K562 (cell line): ENCODE data around the gene BRAT1. TPM values are rescaled to one million over a fixed set of nuclear protein-coding genes. Genes with fewer than 3 reads are reported as not detected.

Experiments
- ATAC-seq: fragments of 200-7000 bp; cut with Tn5 transposase; 3 replicates; pipeline ENCODE4 v1.9.1; 2020; ENCODE audit warnings: moderate library complexity
- BruUV-seq: library from RNA; stranded (reverse); fragments of 400-500 nt; replicated peaks from 2 replicates; lab custom pipeline; 2021; lab: Mats Ljungman, UMichigan
- CTCF ChIA-PET: fragments of 300-600 bp; formaldehyde crosslinking; extraction: SDS; loops from one replicate; lab custom pipeline; 2021; ENCODE audit warnings: low intra/inter-chr PET ratio; lab: Yijun Ruan, JAX
- POLR2A ChIA-PET: fragments of 300-600, 350-650 bp; sonication (Branson Sonifier 250); formaldehyde crosslinking; extraction: SDS; loops from one replicate; lab custom pipeline; 2021; ENCODE audit warnings: antibody characterized with exemption, inconsistent platforms; lab: Yijun Ruan, JAX
- DNase-seq, 4 experiments: peaks; one replicate each; pipeline versions ENCODE4 v3.0.0 to v3.0.0-alpha.2; 2011 to 2018; ENCODE audit warnings: low spot score in 3 of 4, mixed read lengths in 3 of 4; ENCODE audit errors: extremely low read depth in 1 of 4
- FAIRE-seq: peaks from 2 replicates; lab custom pipeline; 2011; peaks lifted over from hg19 to GRCh38; lab: Jason Lieb, UNC
- H2AFZ ChIP-seq: 2 replicates; pipeline ENCODE4 v1.6.0; 2011; ENCODE audit warnings: low read depth, low read length, control low read depth, inconsistent platforms
- H3K27ac ChIP-seq: fragments of 200-600 bp; 3 replicates; pipeline ENCODE4 v1.8.0; 2011; ENCODE audit warnings: low read depth, mild to moderate bottlenecking, control low read depth, inconsistent platforms, low read length, moderate library complexity, mixed read lengths; ENCODE audit errors: extremely low read depth
- H3K27me3 ChIP-seq, 2 experiments: fragments of 300-600 bp in 1 of 2; 2 replicates in 1 of 2; 3 replicates in 1 of 2; pipeline versions ENCODE4 v1.6.0 to v1.8.0; 2011; ENCODE audit warnings: inconsistent platforms in 2 of 2, low read length in 2 of 2, mild to moderate bottlenecking in 1 of 2, mixed read lengths in 1 of 2, moderate library complexity in 1 of 2; ENCODE audit not compliant: control insufficient read depth in 2 of 2, insufficient read depth in 2 of 2
- H3K36me3 ChIP-seq: fragments of 300-600 bp; 3 replicates; pipeline ENCODE4 v1.8.0; 2011; ENCODE audit warnings: mild to moderate bottlenecking, low read length, inconsistent platforms; ENCODE audit not compliant: control insufficient read depth, insufficient read depth
- H3K4me1 ChIP-seq, 2 experiments: fragments of 200-600 bp in 1 of 2; replicated peaks in 1 of 2; 2 replicates in 1 of 2; 3 replicates in 1 of 2; pipeline versions ENCODE4 v1.5.1 to v1.8.0; 2011; ENCODE audit warnings: inconsistent platforms in 2 of 2, low read length in 2 of 2, mild to moderate bottlenecking in 1 of 2, mixed read lengths in 1 of 2, moderate library complexity in 1 of 2; ENCODE audit not compliant: control insufficient read depth in 2 of 2, insufficient read depth in 2 of 2
- H3K4me2 ChIP-seq: 2 replicates; pipeline ENCODE4 v1.6.1; 2011; ENCODE audit warnings: low read length, control low read depth, inconsistent platforms, mixed read lengths; ENCODE audit not compliant: insufficient read depth
- H3K4me3 ChIP-seq: fragments of 200-600 bp; sonication (generic), shearing (Covaris generic); 2 replicates; pipeline ENCODE4 v1.5.1; 2016; ENCODE audit warnings: control low read depth, inconsistent platforms
- H3K79me2 ChIP-seq: fragments of 200-600 bp; 3 replicates; pipeline ENCODE4 v1.8.0; 2011; ENCODE audit warnings: low read length, inconsistent platforms; ENCODE audit not compliant: control insufficient read depth, insufficient read depth
- H3K9ac ChIP-seq, 2 experiments: 2 replicates each; pipeline versions ENCODE4 v1.6.0 to v1.6.1; 2011; ENCODE audit warnings: low read depth in 2 of 2, low read length in 2 of 2, control low read depth in 1 of 2, inconsistent platforms in 1 of 2, mild to moderate bottlenecking in 1 of 2, mixed read lengths in 1 of 2; ENCODE audit not compliant: insufficient read depth in 1 of 2
- H3K9me1 ChIP-seq: one replicate; pipeline ENCODE4 v1.6.0; 2011; ENCODE audit warnings: inconsistent platforms, mild to moderate bottlenecking, low read length, moderate library complexity; ENCODE audit not compliant: control insufficient read depth, insufficient read depth
- H3K9me3 ChIP-seq: replicated peaks from 2 replicates; pipeline ENCODE4 v1.5.1; 2011; ENCODE audit warnings: low read depth, low read length, inconsistent platforms; ENCODE audit not compliant: control insufficient read depth, insufficient read depth
- H4K20me1 ChIP-seq: replicated peaks from 2 replicates; pipeline ENCODE4 v1.6.1; 2011; ENCODE audit warnings: low read length, inconsistent platforms, mixed read lengths; ENCODE audit not compliant: control insufficient read depth, insufficient read depth
- EZH2 ChIP-seq: IDR thresholded peaks from 2 replicates; pipeline ENCODE4 v1.6.1; 2012; ENCODE audit warnings: low read depth, mild to moderate bottlenecking, inconsistent platforms, low read length, borderline replicate concordance
- FOSL1 ChIP-seq: fragments of 200-800 bp; sonication (Bioruptor generic); conservative IDR thresholded peaks from 2 replicates; pipeline ENCODE4 v1.6.1; 2016; ENCODE audit warnings: missing genetic modification characterization, missing compliant biosample characterization
- NR2C1 ChIP-seq, 2 experiments: fragments of 450-650 bp; IDR thresholded peaks; 2 replicates each; pipeline ENCODE4 v1.6.1; 2017; ENCODE audit warnings: mild to moderate bottlenecking in 2 of 2, antibody characterized with exemption in 1 of 2, inconsistent platforms in 1 of 2, missing compliant biosample characterization in 1 of 2, missing genetic modification characterization in 1 of 2
- WGBS: fragments of 100-300 bp; shearing (Covaris generic); methylation state at CpG from one replicate; pipeline ENCODE4 v1.1.6; 2016; ENCODE audit warnings: low coverage, mixed read lengths; ENCODE audit not compliant: insufficient coverage; ENCODE audit errors: missing lambda C conversion rate; 5-methylcytosine and 5-hydroxymethylcytosine counted together
- in situ Hi-C: fragments of 300-500 bp; cut with MboI; formaldehyde crosslinking; loops from 4 replicates; pipeline ENCODE4 v1.15.0; 2018; ENCODE audit warnings: inconsistent platforms, mixed read lengths
- intact Hi-C: fragments of 100-400 bp; cut with micrococcal nuclease; formaldehyde crosslinking; loops from 2 replicates; pipeline ENCODE4 v1.14.2; 2022
- polyA plus RNA-seq, 8 experiments: library from polyadenylated mRNA; depleted of rRNA in 4 of 8; stranded (reverse) in 5 of 8; unstranded in 3 of 8; fragments of >200 nt; fragmentation: Nextera tagmentation in 2 of 8; fragmentation: Illumina TruSeq in 1 of 8; extraction: Ambion mirVana in 2 of 8; extraction: Trizol in 1 of 8; gene quantifications; 2 replicates each; pipeline versions ENCODE4 v1.2.1 to v1.2.3, GENCODE V29; 2011 to 2014; ENCODE audit warnings: inconsistent platforms in 1 of 8, missing spikeins in 1 of 8
- total RNA-seq, 7 experiments: library from RNA; depleted of rRNA in 6 of 7; stranded (reverse); fragments of >200 nt in 6 of 7; fragmentation: Illumina TruSeq in 2 of 7; extraction: Trizol in 2 of 7; gene quantifications; 2 replicates each; pipeline versions ENCODE4 v1.2.1 to v1.2.3, GENCODE V29; 2011 to 2021; ENCODE audit warnings: low replicate concordance in 1 of 7
- TF ChIP-seq, protein P1 (sequence below): sonication (generic); formaldehyde crosslinking; IDR thresholded peaks from 2 replicates; pipeline ENCODE4 v1.8.1; 2023; ENCODE audit warnings: mild to moderate bottlenecking, missing genetic modification reagents
- TF ChIP-seq, protein P2 (sequence below), 2 experiments: fragments of 450-650 bp in 1 of 2; sonication (generic) in 1 of 2; formaldehyde crosslinking in 1 of 2; IDR thresholded peaks in 1 of 2; conservative IDR thresholded peaks in 1 of 2; 2 replicates each; pipeline versions ENCODE4 v1.6.1 to v1.8.1; 2016 to 2023; ENCODE audit warnings: mild to moderate bottlenecking in 2 of 2, moderate library complexity in 2 of 2, inconsistent platforms in 1 of 2, missing genetic modification reagents in 1 of 2

Gene BRAT1
- total and polyA plus RNA-seq, 9 of the 15 experiments (the other 6 are each of a cell fraction or from before 2014, with no cell fraction given) = 0.13 to 49.6 (median 10.5) TPM

- no peak overlapping the region for H3K27ac ChIP-seq
- no peak overlapping the region for H3K4me2 ChIP-seq
- DNase-seq (peak in 1 of 4 experiments; percentile 1), ATAC-seq (no peak), FAIRE-seq (no peak)
- no peak overlapping the region for H2AFZ ChIP-seq
- H3K9me1 ChIP-seq = no peaks in the 10 kb centered on the region
- no peak overlapping the region for H3K4me3 ChIP-seq
- H3K27me3 ChIP-seq = no peaks in the 10 kb centered on the region
- in situ Hi-C loops = no loop called here
- peaks cover 7 to 26% of the 10 kb centered on the region in 2 experiments; a peak in 4 of 5 replicates for H3K4me1 ChIP-seq
- H3K9me3 ChIP-seq = no peaks in the 10 kb centered on the region
- BruUV-seq = no TSS peak
- peaks cover 4% of the 10 kb centered on the region; the same call in 1 of the 2 replicates for H4K20me1 ChIP-seq
- TF ChIP-seq FOSL1 (tag) (peak; percentile 31; the same call in 1 of the 2 replicates), EZH2 (no peak), NR2C1 (IDR thresholded peaks at IDR 0.05) (peak; percentile 53; the same call in 1 of the 2 replicates), NR2C1 (tag; IDR thresholded peaks at IDR 0.05) (peak; percentile 55)
- TF ChIP-seq, protein P1, sequence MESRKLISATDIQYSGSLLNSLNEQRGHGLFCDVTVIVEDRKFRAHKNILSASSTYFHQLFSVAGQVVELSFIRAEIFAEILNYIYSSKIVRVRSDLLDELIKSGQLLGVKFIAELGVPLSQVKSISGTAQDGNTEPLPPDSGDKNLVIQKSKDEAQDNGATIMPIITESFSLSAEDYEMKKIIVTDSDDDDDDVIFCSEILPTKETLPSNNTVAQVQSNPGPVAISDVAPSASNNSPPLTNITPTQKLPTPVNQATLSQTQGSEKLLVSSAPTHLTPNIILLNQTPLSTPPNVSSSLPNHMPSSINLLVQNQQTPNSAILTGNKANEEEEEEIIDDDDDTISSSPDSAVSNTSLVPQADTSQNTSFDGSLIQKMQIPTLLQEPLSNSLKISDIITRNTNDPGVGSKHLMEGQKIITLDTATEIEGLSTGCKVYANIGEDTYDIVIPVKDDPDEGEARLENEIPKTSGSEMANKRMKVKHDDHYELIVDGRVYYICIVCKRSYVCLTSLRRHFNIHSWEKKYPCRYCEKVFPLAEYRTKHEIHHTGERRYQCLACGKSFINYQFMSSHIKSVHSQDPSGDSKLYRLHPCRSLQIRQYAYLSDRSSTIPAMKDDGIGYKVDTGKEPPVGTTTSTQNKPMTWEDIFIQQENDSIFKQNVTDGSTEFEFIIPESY = peak; percentile 76
- TF ChIP-seq, protein P2, sequence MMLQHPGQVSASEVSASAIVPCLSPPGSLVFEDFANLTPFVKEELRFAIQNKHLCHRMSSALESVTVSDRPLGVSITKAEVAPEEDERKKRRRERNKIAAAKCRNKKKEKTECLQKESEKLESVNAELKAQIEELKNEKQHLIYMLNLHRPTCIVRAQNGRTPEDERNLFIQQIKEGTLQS (IDR thresholded peaks at IDR 0.05) = peak; percentile 67
- TF ChIP-seq, protein P2 (CRISPR knock-in tag; conservative IDR thresholded peaks at IDR 0.05) = no peak
- CTCF ChIA-PET = no interaction called here
- H3K9ac ChIP-seq = no peak overlapping the region
- POLR2A ChIA-PET = interaction anchor here (0.7 kb wide), 1 partner anchor 78 kb away, joined by 3 read pairs; no protein-coding TSS in a partner anchor
- peaks cover 45% of the 10 kb centered on the region for H3K36me3 ChIP-seq
- WGBS = 92% methylated on average over 7 of the region's 10 CpGs
- H3K79me2 ChIP-seq = peaks cover 35% of the 10 kb centered on the region
- intact Hi-C loops = no loop called here
These were observed 2.2 kb downstream of the BRAT1 start for GRCh38 chr7:2553108-2553507.
